CD4-positive, alpha-beta T cell treated with Interleukin-2 at 100 ng/mL for 4 hours (primary cell): Measurements from ENCODE around the gene PVALEF.

ENCODE experiments used
- DNase-seq: peaks from one replicate; pipeline ENCODE4 v3.0.0-alpha.2; 2020; ENCODE audit warnings: low spot score

PVALEF gene

DNA sequence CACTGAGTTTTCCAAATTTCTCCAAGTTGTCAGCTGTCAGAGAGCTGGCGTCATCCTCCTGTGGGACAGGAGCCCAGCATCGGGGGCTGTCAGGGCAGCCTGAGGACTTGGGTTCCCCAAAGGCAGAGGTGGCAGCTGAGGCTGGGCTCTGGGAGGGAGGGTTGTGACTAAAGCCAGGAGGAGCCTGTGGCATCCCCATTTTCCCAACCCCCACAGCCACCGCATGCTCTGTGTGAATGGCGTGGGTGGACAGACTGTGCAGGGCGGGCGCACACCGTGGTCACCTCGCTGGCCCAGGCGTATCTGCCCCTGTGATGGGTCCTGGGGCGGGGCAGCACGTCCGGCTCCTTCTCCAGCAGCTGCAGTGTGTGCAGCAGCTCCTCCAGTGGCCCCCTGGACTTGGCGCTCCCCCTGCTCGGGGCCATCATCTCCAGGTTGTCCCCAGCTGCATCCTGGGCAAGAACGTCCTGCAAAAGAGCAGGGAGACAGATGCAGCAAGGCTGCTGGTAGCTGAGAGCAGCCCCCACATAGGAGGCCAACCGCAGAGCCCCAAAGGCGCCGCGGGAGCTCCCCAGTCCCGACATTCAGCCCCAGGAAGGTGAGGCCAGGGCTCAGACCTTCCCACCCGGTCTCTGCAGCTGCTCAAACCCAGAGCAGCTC, 32.7 kb downstream of the PVALEF start:
- DNase-seq: no peak

DNA sequence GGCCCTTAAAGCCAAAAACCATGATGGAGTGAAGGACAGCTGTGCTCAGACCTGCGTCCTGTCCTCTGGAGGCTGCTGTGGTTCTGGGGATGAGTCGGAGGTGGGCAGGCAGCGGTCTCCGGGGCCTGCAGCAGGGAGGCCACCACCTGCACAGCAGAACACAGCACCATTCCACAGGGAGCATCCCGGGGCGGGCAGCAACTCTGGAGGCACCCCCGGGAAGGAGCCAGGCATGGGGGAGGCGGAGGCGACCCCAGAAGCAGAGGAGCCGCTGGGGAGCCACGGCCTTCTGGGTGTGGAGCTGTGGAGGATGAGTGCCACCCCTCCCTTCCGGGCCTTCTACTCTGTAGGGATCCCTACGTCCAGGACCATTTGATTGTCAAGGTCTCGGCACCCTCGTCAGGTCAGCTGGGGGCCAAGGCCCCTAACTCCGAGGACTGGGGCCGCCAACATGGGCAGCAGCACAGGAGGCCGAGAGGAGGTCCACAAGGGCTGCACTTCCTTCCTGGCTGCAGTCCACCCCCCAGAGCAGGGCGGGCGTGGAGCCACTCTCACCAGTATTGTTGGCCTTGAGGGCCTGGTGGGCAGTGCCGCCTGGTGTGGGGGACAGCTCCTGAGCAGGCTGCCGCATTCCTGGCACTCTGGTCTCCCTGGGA, 33.6 kb downstream of the PVALEF start:
- DNase-seq: no peak

DNA sequence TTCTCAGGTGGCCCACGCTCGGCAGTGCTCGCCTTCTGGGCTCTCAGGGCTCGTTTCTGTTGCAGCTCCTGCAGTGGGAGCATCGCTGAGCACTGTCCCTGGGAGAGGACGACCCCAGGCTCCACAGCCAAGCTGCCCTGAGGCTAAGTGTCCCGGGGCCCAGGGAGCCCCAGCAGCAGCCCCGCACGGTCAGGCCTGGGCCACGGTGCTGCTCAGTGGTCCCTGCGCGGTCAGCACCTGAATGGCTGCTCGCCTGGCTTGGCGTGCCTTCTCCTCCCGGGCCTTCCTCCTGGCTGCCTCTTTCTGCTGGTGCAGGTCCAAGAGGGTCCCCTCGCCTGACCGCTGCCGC, 34.1 kb downstream of the PVALEF start:
- DNase-seq: no peak

- no peak for DNase-seq
Measured at GRCh38 chr17:81200201-81200600, 34.9 kb downstream of the PVALEF start.

GRCh38 chr17:81200695-81201580, 35.6 kb downstream of the PVALEF start:
- peak; percentile 8 for DNase-seq

DNA sequence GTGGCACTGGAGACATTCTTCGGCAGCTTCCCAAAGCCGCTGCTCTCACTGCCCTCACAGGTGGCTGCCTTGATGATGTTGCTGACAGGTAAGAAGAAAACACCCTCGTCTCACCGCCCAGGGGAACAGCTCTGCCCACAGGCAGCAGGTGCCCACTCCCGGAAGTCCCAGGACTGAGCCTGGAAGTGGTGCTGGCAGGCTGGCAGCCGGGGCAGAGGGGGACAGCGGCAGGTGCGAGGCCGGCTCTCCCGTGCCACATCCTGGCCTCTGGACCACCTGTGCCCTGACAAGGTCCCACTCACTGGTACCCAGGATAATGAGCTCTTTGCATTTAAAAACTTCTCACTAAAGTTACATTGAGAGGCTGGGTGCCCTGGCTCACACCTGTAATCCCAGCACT, 37.0 kb downstream of the PVALEF start:
- DNase-seq: no peak

GRCh38 chr17:81203136-81203535, 37.8 kb downstream of the PVALEF start:
- no peak for DNase-seq

DNA sequence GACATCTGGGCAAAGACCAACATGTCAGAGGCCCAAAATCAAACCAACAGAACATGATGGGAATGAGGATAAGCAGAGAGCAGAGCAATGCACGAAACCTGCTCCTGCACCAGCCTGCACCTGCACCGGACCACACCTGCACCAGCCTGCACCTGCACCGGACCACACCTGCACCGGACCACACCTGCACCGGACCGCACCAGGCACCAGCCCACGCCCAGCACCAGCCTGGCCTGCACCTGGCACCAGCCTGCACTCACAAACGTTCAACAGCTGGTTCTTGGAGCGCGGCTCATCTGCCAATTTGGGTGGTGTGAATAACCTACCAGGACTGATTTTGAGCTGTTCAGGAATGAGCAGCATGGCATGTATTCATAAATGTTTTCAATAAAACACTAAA, 39.3 kb downstream of the PVALEF start:
- DNase-seq: no peak

DNA sequence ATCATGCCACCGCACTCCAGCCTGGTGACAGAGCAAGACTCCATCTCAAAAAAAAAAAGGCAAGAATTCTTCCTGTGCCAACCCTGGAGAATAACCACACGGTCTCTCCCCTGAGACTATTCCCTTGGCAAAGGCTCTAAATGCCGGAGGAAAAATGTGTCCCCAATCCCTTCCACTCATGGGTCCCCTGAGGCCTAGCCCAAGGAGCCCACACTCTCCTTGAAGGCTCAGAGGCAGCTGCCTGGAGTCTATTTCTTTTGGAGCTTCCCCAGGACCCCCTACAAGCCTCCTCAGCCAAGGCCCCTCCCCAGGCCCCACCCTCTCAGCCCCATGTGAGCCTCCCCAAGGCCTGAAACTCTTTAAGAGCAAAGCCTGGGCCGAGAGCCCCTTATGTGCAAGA, 40.9 kb downstream of the PVALEF start:
- DNase-seq: no peak

GRCh38 chr17:81206657-81207056, 41.4 kb downstream of the PVALEF start:
- DNase-seq: no peak

DNA sequence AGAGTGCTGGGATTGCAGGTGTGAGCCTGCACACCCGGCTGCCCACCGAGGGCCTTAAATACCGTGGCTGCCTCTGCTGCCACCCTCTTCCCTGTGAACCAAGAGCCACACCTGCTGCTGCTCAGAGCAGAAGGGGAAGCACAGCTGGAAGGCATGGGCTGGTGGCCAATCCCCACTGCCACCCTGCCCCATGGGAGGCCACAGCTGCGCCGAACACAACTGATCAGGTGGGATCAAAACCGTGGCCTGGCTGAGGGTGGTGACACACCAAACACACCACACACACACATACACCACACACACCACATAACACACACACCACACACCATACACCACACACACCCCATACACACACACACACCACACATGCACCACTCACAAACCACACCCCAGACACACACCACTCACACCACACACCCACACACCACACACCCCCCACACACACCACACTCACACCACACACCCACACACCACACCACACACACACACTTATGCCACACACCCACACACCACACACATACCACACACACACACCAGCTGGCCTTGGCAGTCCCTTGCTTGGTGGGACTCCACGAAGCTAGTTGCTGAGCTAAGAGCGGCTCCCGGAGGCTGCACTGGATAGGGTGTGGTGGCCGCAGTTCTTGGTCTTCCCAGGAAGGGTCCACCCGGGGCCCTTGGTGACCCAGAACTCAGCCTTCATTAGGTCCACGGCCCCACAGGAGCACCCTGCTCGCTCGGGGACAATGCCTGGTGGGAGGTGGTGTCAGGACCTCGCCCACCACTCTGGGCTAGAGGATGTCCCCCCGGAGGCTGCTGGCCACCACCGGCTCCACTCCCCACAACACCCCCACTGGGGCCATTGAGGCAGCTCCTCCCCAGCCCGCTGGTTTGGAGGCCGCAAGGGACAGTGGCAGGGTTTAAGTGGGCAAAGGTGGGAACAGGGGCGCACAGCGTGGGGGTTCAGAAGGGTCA, 42.6 kb downstream of the PVALEF start:
- no peak for DNase-seq

GRCh38 chr17:81208651-81209050, 43.3 kb downstream of the PVALEF start:
- DNase-seq: no peak

- DNase-seq: no peak
Measured at GRCh38 chr17:81209141-81209540, 43.8 kb downstream of the PVALEF start.

DNA sequence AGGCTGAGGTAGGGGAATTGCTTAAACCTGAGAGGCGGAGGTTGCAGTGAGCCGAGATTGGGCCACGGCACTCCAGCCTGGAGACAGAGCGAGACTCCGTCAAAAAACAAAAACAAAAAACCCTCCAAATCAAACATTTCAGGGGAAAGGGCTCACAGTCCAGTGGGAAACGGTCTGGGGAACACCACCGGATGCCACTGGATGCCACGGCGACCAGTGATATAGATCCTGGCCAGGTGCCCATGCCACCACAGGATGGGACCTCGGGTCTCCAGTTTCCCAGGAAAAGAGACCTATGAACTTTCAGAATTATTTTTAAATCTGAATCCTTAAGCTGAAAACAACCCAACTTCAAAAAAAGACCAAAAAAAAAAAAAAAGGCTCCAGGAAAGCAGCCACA, 45.2 kb downstream of the PVALEF start:
- no peak for DNase-seq

DNA sequence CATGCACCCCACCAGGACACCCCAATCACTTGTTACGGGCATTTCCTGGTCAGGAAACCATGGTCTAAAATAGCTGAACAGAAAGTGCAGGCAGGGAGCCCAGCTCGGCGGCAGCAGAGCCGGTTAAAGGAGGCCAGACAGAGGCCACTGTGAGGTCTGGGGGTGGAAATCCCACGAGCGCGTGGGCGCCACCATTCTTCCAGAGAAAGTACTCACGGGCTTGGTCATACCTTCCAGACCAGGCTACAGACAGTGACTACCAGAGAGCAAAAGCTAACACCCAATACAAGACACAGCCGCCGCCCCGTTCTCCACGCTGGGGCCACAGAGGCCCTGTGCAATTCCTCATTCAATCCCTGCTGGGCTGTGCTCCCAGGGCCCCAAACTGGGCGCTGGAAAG, 45.6 kb downstream of the PVALEF start:
- no peak for DNase-seq

- DNase-seq: no peak
Measured at GRCh38 chr17:81212365-81212764, 47.1 kb downstream of the PVALEF start.

GRCh38 chr17:81213978-81214377, 48.7 kb downstream of the PVALEF start:
- no peak for DNase-seq

GRCh38 chr17:81217491-81217890, 52.2 kb downstream of the PVALEF start:
- DNase-seq: no peak

DNA sequence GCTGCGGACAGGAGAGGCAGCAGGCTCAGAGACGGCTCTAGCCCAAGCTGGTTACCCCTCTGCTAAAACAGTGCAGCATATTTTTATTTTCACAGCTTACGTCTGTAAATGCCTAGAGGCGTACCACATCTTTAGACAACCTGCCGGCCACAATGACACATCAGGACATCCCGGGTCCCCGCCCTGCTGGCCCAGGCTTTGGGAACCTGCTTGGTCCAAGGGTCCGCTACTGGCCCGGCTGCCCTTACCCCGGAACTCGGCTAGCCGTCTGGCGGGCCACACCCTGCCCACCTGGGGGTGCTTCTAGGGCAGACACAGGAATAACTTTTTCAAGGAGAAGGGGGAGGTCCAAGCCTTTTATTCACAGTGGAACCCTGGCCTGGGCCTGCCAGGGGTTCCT, 53.2 kb downstream of the PVALEF start:
- DNase-seq: no peak

DNA sequence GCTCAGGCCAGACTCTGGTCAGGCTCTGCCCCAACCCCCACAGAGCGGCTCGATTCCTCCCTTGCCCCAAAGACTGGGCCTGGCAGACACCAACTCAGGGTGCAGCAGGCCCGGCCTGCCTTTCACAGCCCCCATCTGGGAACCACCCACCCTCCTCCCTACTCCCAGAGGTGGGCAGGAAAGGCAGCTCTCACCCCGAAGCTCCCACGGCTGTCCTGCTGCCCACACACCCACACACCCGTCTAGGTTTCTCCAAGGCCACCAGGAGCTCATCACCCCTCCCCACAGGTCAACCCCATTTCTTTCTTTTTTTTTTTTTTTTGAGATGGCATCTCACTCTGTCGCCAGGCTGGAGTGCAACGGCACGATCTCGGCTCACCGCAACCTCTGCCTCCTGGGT, 53.7 kb downstream of the PVALEF start:
- DNase-seq: no peak

- no peak for DNase-seq
Measured at GRCh38 chr17:81219476-81220180, 54.3 kb downstream of the PVALEF start.
